ENCODE measurements around the gene DLGAP1. TPM values are rescaled to one million over a fixed set of nuclear protein-coding genes. Genes with fewer than 3 reads are reported as not detected.

DLGAP1 gene
- total and polyA plus RNA-seq, 3 experiments from 2014 or later, result 0.07 to 0.46 TPM; not detected in 1

DNA sequence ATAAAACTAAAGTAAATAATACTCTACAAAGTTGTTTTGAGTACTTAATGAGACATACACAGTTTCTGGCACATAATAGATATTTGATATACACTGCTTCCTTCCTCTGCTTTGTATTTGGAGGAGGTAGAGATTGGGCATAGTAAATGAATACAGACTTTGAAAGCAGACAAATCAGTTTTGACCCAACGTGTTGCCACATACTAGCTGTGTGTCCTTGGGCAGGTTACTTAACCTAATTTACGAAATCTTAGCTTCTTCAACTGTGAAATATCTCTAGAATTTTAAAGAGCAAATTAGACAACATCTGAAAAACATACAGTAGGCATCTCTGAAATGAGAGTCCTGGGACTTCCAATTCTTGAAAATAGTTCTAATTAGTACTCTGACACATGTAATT, 579.7 kb downstream of the DLGAP1 start:
- ChIA-PET CTCF (no interaction called here), POLR2A (no interaction called here)

DNA sequence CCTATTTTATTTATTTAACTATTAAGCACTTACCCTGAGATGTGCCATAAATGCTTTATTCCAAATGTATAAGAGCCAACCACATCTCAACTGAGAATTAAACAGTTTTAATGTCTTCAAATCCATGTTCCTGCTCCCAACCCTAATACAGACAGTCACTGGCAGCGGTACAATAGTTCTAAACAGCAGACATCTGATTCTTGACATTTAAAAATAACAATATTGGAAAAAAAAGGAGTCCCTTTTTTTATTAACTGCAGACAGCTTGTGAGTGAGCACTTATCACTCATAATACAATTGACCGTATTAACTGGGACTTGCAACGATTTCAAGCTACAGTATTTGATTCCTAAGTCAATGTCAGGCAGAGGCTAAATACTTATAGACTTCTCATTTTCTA, 580.5 kb downstream of the DLGAP1 start:
- ChIA-PET CTCF (no interaction called here), POLR2A (no interaction called here)
- DNase-seq, result no peak
- Histone ChIP-seq H3K4me1 (ENCODE audit: insufficient read depth, low read length) (no peaks in the 10 kb centered on the region), H3K27me3 (ENCODE audit: insufficient read depth, low read length, poor library complexity, severe bottlenecking) (no peaks in the 10 kb centered on the region), H3K36me3 (ENCODE audit: insufficient read depth, low read length) (no peaks in the 10 kb centered on the region), H3K27ac (ENCODE audit: low read depth, low read length) (no peak overlapping the region), H3K4me3 (ENCODE audit: low read length) (no peak overlapping the region), H3K9me3 (ENCODE audit: low read length) (no peaks in the 10 kb centered on the region)
- peaks cover 0 to 3% (median 0%) of the 10 kb centered on the region in 3 donors for H3K4me1 Mint-ChIP-seq
- no peak overlapping the region for H3K27ac Mint-ChIP-seq
- peaks cover 1 to 27% of the 10 kb centered on the region in 2 donors for H3K27me3 Mint-ChIP-seq
- H3K9me3 Mint-ChIP-seq, result no peaks in the 10 kb centered on the region
- H3K4me3 Mint-ChIP-seq, result no peak overlapping the region
- H3K36me3 Mint-ChIP-seq, result no peaks in the 10 kb centered on the region

More for the DNA sequence above, 579.7 kb downstream of the DLGAP1 start:
- Mint-ChIP-seq H3K9me3 (no peaks in the 10 kb centered on the region), H3K4me3 (no peak overlapping the region), H3K36me3 (no peaks in the 10 kb centered on the region), H3K27ac (no peak overlapping the region), H3K4me1 (peaks cover 0 to 3% (median 0%) of the 10 kb centered on the region in 3 donors), H3K27me3 (peaks cover 1 to 27% of the 10 kb centered on the region in 2 donors)
- DNase-seq, result no peak
- Histone ChIP-seq H3K4me3 (ENCODE audit: low read length) (no peak overlapping the region), H3K27me3 (ENCODE audit: insufficient read depth, low read length, poor library complexity, severe bottlenecking) (no peaks in the 10 kb centered on the region), H3K4me1 (ENCODE audit: insufficient read depth, low read length) (no peaks in the 10 kb centered on the region), H3K36me3 (ENCODE audit: insufficient read depth, low read length) (no peaks in the 10 kb centered on the region), H3K9me3 (ENCODE audit: low read length) (no peaks in the 10 kb centered on the region), H3K27ac (ENCODE audit: low read depth, low read length) (no peak overlapping the region)

DNA sequence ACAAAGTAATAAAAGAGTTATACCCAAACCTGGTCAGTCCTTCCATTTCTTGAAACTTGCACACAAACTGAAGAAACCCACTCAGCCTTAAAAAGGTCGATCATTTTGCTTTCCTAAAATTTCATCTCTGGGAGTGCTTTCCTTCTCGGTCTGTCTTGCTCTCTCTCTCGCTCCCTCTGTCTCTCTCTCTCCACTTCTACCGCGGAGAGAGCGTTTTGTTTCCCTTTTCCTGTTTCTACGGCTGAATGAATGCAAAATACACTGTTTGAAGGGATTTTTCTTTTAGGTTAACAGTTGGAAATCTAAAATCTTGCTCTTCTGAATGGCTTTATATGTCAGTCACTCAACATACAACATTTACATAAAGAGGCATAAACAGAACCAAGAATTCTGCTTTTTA, 581.0 kb downstream of the DLGAP1 start:
- ChIA-PET CTCF (no interaction called here), POLR2A (no interaction called here)
- H3K27me3 Mint-ChIP-seq, result peaks cover 1 to 27% of the 10 kb centered on the region in 2 donors
- no peaks in the 10 kb centered on the region for H3K36me3 ChIP-seq (ENCODE audit: insufficient read depth, low read length)
- no peaks in the 10 kb centered on the region for H3K4me1 ChIP-seq (ENCODE audit: insufficient read depth, low read length)
- H3K9me3 ChIP-seq (ENCODE audit: low read length), result no peaks in the 10 kb centered on the region
- DNase-seq, result no peak
- H3K9me3 Mint-ChIP-seq, result no peaks in the 10 kb centered on the region
- H3K27ac ChIP-seq (ENCODE audit: low read depth, low read length), result no peak overlapping the region
- H3K4me1 Mint-ChIP-seq, result peaks cover 0 to 3% (median 0%) of the 10 kb centered on the region in 3 donors
- H3K4me3 Mint-ChIP-seq, result no peak overlapping the region
- H3K4me3 ChIP-seq (ENCODE audit: low read length), result no peak overlapping the region
- peak overlapping the region in 2 of 8 donors; percentile 38 to 77 for H3K27ac Mint-ChIP-seq
- H3K27me3 ChIP-seq (ENCODE audit: insufficient read depth, low read length, poor library complexity, severe bottlenecking), result no peaks in the 10 kb centered on the region
- no peaks in the 10 kb centered on the region for H3K36me3 Mint-ChIP-seq

DNA sequence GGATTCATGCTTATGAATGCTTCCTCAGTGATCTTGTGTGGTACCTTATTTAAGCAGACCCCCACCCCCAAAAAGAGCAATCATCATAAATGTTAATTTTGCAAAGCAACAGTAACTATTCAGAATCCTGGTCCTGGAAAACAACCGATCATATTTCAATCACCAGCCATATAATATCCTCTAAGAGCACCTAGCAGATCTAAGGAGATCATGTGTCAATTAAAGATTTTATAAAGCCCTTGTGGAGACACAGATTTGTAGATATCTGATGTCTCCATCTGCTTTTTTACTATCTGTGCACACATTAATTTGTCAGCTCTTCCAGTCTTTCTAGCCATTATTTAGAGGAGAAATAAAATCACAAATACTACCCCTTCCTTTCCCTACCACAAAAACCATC, 581.4 kb downstream of the DLGAP1 start:
- H3K4me1 Mint-ChIP-seq, result peaks cover 0 to 3% (median 0%) of the 10 kb centered on the region in 3 donors
- H3K4me3 ChIP-seq (ENCODE audit: low read length), result no peak overlapping the region
- H3K9me3 Mint-ChIP-seq, result no peaks in the 10 kb centered on the region
- CTCF ChIA-PET, result no interaction called here
- H3K36me3 ChIP-seq (ENCODE audit: insufficient read depth, low read length), result no peaks in the 10 kb centered on the region
- H3K9me3 ChIP-seq (ENCODE audit: low read length), result no peaks in the 10 kb centered on the region
- POLR2A ChIA-PET, result no interaction called here
- H3K27ac ChIP-seq (ENCODE audit: low read depth, low read length), result no peak overlapping the region
- H3K27ac Mint-ChIP-seq, result no peak overlapping the region
- no peak overlapping the region for H3K4me3 Mint-ChIP-seq
- H3K27me3 Mint-ChIP-seq, result peaks cover 1 to 25% of the 10 kb centered on the region in 2 donors
- H3K4me1 ChIP-seq (ENCODE audit: insufficient read depth, low read length), result no peaks in the 10 kb centered on the region
- no peaks in the 10 kb centered on the region for H3K27me3 ChIP-seq (ENCODE audit: insufficient read depth, low read length, poor library complexity, severe bottlenecking)
- no peak for DNase-seq
- H3K36me3 Mint-ChIP-seq, result no peaks in the 10 kb centered on the region

DNA sequence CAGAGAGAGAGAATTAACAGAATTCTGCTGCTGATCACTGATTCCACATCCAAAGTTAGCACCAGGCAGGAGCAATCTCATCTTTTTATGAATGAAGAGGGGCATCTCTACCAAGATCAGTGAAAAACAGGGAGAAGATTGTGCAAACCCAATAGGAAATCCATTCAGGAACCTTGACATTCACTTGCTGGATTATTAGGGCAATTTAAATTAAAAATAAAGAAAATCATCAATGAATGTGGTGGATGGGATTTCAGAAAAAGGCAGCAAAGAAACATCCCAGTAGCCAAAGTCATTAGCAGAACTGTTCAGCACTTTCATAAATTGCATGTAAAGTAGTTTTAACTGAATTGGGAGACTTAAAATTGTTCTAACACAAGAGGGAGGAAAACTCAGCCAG, 581.9 kb downstream of the DLGAP1 start:
- H3K27me3 ChIP-seq (ENCODE audit: insufficient read depth, low read length, poor library complexity, severe bottlenecking), result no peaks in the 10 kb centered on the region
- H3K4me3 ChIP-seq (ENCODE audit: low read length), result no peak overlapping the region
- no peaks in the 10 kb centered on the region for H3K36me3 ChIP-seq (ENCODE audit: insufficient read depth, low read length)
- no peaks in the 10 kb centered on the region for H3K4me1 ChIP-seq (ENCODE audit: insufficient read depth, low read length)
- DNase-seq, result no peak
- Mint-ChIP-seq H3K36me3 (no peaks in the 10 kb centered on the region), H3K9me3 (no peaks in the 10 kb centered on the region), H3K4me1 (peaks cover 0 to 3% (median 0%) of the 10 kb centered on the region in 3 donors), H3K27me3 (peaks cover 1 to 20% of the 10 kb centered on the region in 2 donors), H3K27ac (no peak overlapping the region), H3K4me3 (no peak overlapping the region)
- CTCF ChIA-PET, result no interaction called here
- H3K27ac ChIP-seq (ENCODE audit: low read depth, low read length), result no peak overlapping the region
- no peaks in the 10 kb centered on the region for H3K9me3 ChIP-seq (ENCODE audit: low read length)
- POLR2A ChIA-PET, result no interaction called here

DNA sequence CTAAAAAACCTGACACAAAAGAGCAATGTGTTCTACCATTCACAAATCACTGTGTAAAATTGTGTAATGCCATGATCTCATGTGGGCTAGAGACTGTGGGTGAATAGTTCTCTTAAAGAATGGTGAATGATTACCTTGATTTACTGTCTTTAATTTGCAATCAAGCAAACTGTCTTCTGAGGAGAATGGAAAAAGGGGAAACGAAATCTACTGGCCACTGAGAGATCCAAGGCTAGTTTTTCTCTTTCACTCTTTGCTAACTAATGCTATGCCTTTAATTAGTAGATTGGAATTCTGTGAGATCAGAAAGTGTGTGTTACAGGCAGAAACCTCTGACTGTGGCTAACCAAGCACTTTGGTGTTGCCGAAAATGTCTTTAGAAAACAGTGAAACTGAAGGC, 582.5 kb downstream of the DLGAP1 start:
- Histone ChIP-seq H3K27ac (ENCODE audit: low read depth, low read length) (no peak overlapping the region), H3K36me3 (ENCODE audit: insufficient read depth, low read length) (no peaks in the 10 kb centered on the region), H3K27me3 (ENCODE audit: insufficient read depth, low read length, poor library complexity, severe bottlenecking) (no peaks in the 10 kb centered on the region), H3K4me1 (ENCODE audit: insufficient read depth, low read length) (no peaks in the 10 kb centered on the region), H3K9me3 (ENCODE audit: low read length) (no peaks in the 10 kb centered on the region), H3K4me3 (ENCODE audit: low read length) (no peak overlapping the region)
- Mint-ChIP-seq H3K4me3 (no peak overlapping the region), H3K27me3 (peaks cover 1 to 20% of the 10 kb centered on the region in 2 donors), H3K4me1 (peaks cover 0 to 3% (median 0%) of the 10 kb centered on the region in 3 donors), H3K36me3 (no peaks in the 10 kb centered on the region), H3K9me3 (no peaks in the 10 kb centered on the region), H3K27ac (no peak overlapping the region)
- CTCF ChIA-PET, result no interaction called here
- DNase-seq, result no peak
- POLR2A ChIA-PET, result no interaction called here

DNA sequence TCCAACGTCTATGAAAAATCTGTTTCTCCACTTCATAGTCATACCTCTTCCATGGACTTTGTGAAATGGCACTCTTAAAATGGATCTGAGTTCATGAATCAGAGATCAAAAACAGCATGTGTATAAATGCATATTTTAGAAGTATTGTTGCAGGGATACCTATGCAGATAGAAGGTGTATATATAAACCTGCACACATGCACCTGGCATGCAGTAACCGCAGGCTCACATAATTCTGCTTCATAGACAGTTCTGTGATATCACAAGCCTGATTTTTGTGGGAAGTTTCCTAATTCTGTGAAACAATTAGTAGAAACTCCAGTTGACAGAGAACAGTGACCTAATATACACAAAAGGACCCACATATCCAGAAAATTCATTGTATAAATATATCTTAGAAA, 583.4 kb downstream of the DLGAP1 start:
- no peak overlapping the region for H3K27ac ChIP-seq (ENCODE audit: low read depth, low read length)
- H3K27me3 ChIP-seq (ENCODE audit: insufficient read depth, low read length, poor library complexity, severe bottlenecking), result no peaks in the 10 kb centered on the region
- no peaks in the 10 kb centered on the region for H3K9me3 ChIP-seq (ENCODE audit: low read length)
- Mint-ChIP-seq H3K4me3 (no peak overlapping the region), H3K27ac (no peak overlapping the region), H3K4me1 (peaks cover 0 to 3% (median 0%) of the 10 kb centered on the region in 3 donors), H3K36me3 (no peaks in the 10 kb centered on the region), H3K27me3 (peaks cover 1 to 20% of the 10 kb centered on the region in 2 donors), H3K9me3 (no peaks in the 10 kb centered on the region)
- H3K4me1 ChIP-seq (ENCODE audit: insufficient read depth, low read length), result no peaks in the 10 kb centered on the region
- no peak overlapping the region for H3K4me3 ChIP-seq (ENCODE audit: low read length)
- no peak for DNase-seq
- no peaks in the 10 kb centered on the region for H3K36me3 ChIP-seq (ENCODE audit: insufficient read depth, low read length)
- POLR2A ChIA-PET, result no interaction called here
- CTCF ChIA-PET, result no interaction called here

DNA sequence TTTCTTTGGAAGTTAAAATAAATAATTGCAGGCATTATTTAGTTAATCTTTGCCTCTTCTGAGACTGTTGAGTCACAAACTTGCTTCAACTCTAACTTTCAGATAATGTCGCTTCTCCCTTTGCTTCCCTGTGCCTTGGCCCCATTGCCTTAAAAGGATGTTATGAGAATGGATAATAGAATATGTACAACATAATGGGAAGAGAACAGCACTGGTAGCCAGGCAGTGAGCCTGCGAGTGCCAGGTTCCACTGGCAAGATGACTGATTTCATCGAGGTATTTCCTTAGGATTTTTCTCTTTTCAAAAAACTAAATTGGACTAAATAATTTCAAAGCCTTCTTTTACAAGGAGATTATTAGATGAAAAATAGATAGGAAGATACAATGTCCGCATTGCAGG, 584.2 kb downstream of the DLGAP1 start:
- no peaks in the 10 kb centered on the region for H3K9me3 ChIP-seq (ENCODE audit: low read length)
- ChIA-PET POLR2A (no interaction called here), CTCF (no interaction called here)
- peaks cover 4 to 20% of the 10 kb centered on the region in 2 donors for H3K27me3 Mint-ChIP-seq
- H3K4me3 Mint-ChIP-seq, result no peak overlapping the region
- H3K36me3 ChIP-seq (ENCODE audit: insufficient read depth, low read length), result no peaks in the 10 kb centered on the region
- H3K4me1 ChIP-seq (ENCODE audit: insufficient read depth, low read length), result no peaks in the 10 kb centered on the region
- H3K4me3 ChIP-seq (ENCODE audit: low read length), result no peak overlapping the region
- no peak for DNase-seq
- no peaks in the 10 kb centered on the region for H3K36me3 Mint-ChIP-seq
- no peaks in the 10 kb centered on the region for H3K9me3 Mint-ChIP-seq
- H3K27me3 ChIP-seq (ENCODE audit: insufficient read depth, low read length, poor library complexity, severe bottlenecking), result no peaks in the 10 kb centered on the region
- H3K4me1 Mint-ChIP-seq, result peaks cover 0 to 3% (median 0%) of the 10 kb centered on the region in 3 donors
- no peak overlapping the region for H3K27ac Mint-ChIP-seq
- H3K27ac ChIP-seq (ENCODE audit: low read depth, low read length), result no peak overlapping the region

DNA sequence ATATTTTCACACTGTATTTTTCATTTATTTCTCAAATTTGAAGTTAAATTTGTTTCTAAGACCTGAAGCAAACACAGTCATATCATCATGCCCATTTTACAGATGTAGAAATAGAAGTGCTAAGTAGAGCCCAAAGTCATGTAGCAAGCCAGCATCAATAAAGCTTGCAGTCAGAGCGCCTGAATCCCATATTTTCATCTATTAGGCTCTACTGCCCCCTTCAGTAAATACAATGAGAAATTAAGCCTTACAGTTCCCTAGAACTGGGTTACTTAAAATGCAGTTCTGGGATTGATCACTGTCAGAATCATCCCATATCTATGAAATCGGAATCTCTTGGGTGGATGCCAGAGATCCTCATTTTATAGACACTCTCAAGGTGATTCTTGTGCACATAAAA, 585.3 kb downstream of the DLGAP1 start:
- H3K4me1 Mint-ChIP-seq, result peaks cover 0 to 3% (median 0%) of the 10 kb centered on the region in 3 donors
- no peaks in the 10 kb centered on the region for H3K4me1 ChIP-seq (ENCODE audit: insufficient read depth, low read length)
- H3K27ac Mint-ChIP-seq, result no peak overlapping the region
- no peak overlapping the region for H3K4me3 Mint-ChIP-seq
- no peaks in the 10 kb centered on the region for H3K27me3 ChIP-seq (ENCODE audit: insufficient read depth, low read length, poor library complexity, severe bottlenecking)
- no peaks in the 10 kb centered on the region for H3K36me3 ChIP-seq (ENCODE audit: insufficient read depth, low read length)
- no peaks in the 10 kb centered on the region for H3K9me3 ChIP-seq (ENCODE audit: low read length)
- no peak overlapping the region for H3K27ac ChIP-seq (ENCODE audit: low read depth, low read length)
- no peak overlapping the region for H3K4me3 ChIP-seq (ENCODE audit: low read length)
- no peak for DNase-seq
- H3K36me3 Mint-ChIP-seq, result no peaks in the 10 kb centered on the region
- H3K9me3 Mint-ChIP-seq, result no peaks in the 10 kb centered on the region
- CTCF ChIA-PET, result no interaction called here
- POLR2A ChIA-PET, result no interaction called here
- H3K27me3 Mint-ChIP-seq, result peaks cover 4 to 20% of the 10 kb centered on the region in 2 donors

Measured in CD8-positive, alpha-beta memory T cell (primary cell).